Activated CD4-positive, alpha-beta T cell treated with anti-CD3 and anti-CD28 coated beads, Interleukin-2, amount 10 ng/mL, durations not matched to agents 24 days and 14 days (primary cell): ENCODE data around the gene GAPDH. TPM values are rescaled to one million over a fixed set of nuclear protein-coding genes. Genes with fewer than 3 reads are reported as not detected.
"Not testable (repeated sequence)": the region's sequence is repeated elsewhere in the genome, so short reads cannot be mapped to it uniquely, and the experiment has no call there.

Source experiments
- DNase-seq: peaks from one replicate; pipeline ENCODE4 v3.0.0; 2022
- H3K27ac Mint-ChIP-seq: one replicate; pipeline ENCODE4 v1.8.0; 2022; ENCODE audit warnings: mild to moderate bottlenecking, mixed read lengths
- H3K27me3 Mint-ChIP-seq: one replicate; pipeline ENCODE4 v1.8.0; 2022; ENCODE audit warnings: mixed read lengths
- H3K36me3 Mint-ChIP-seq: one replicate; pipeline ENCODE4 v1.8.0; 2022; ENCODE audit warnings: low read depth, mild to moderate bottlenecking, mixed read lengths
- H3K4me1 Mint-ChIP-seq: one replicate; pipeline ENCODE4 v1.8.0; 2021; ENCODE audit warnings: mixed read lengths
- H3K4me3 Mint-ChIP-seq: one replicate; pipeline ENCODE4 v1.8.0; 2022; ENCODE audit warnings: mild to moderate bottlenecking, moderate library complexity, mixed read lengths
- H3K9me3 Mint-ChIP-seq: one replicate; pipeline ENCODE4 v1.8.0; 2021; ENCODE audit warnings: mixed read lengths
- intact Hi-C: fragments of 100-400 bp; cut with micrococcal nuclease; formaldehyde crosslinking; loops from one replicate; pipeline ENCODE4 v1.15.1; 2023
- total RNA-seq: library from RNA; stranded (reverse); gene quantifications from 2 replicates; pipeline ENCODE4 v1.2.3, GENCODE V29; 2022

The GAPDH gene
- total RNA-seq, 1 donor from 2014 or later: 4,599 TPM

GRCh38 chr12:6534695-6534944 lies 303 bp downstream of the GAPDH start:
- H3K4me3 Mint-ChIP-seq: peak overlapping the region; percentile 92
- H3K36me3 Mint-ChIP-seq: peaks cover 76% of the 10 kb centered on the region
- DNase-seq: no peak
- no peaks in the 10 kb centered on the region for H3K9me3 Mint-ChIP-seq
- no peaks in the 10 kb centered on the region for H3K27me3 Mint-ChIP-seq
- H3K4me1 Mint-ChIP-seq: peaks cover 46% of the 10 kb centered on the region
- peak overlapping the region; percentile 99 for H3K27ac Mint-ChIP-seq
- intact Hi-C loops: loop anchor here (1.0 to 2.0 kb wide), 7 partner anchors 22 to 339 kb away; partner anchors contain the start of genes CHD4, IFFO1, NOP2 and SPSB2

- peak overlapping the region; percentile 92 for H3K4me3 Mint-ChIP-seq
- H3K4me1 Mint-ChIP-seq: peaks cover 50% of the 10 kb centered on the region
Measured at GRCh38 chr12:6534945-6535696, 804 bp downstream of the GAPDH start.

GRCh38 chr12:6535697-6535946 lies 1.3 kb downstream of the GAPDH start:
- H3K27ac Mint-ChIP-seq: peak overlapping the region; percentile 99
- H3K9me3 Mint-ChIP-seq: no peaks in the 10 kb centered on the region
- intact Hi-C loops: loop anchor here (2.0 kb wide), 3 partner anchors 21 to 71 kb away; partner anchors contain the start of genes CHD4, IFFO1 and NOP2
- peak overlapping the region; percentile 92 for H3K4me3 Mint-ChIP-seq
- peaks cover 52% of the 10 kb centered on the region for H3K4me1 Mint-ChIP-seq
- H3K27me3 Mint-ChIP-seq: no peaks in the 10 kb centered on the region
- H3K36me3 Mint-ChIP-seq: peaks cover 71% of the 10 kb centered on the region
- DNase-seq: no peak

More at GRCh38 chr12:6534945-6535696, 804 bp downstream of the GAPDH start:
- Mint-ChIP-seq H3K27me3 (no peaks in the 10 kb centered on the region), H3K27ac (peak overlapping the region; percentile 99), H3K9me3 (no peaks in the 10 kb centered on the region), H3K36me3 (peaks cover 73% of the 10 kb centered on the region)
- DNase-seq: peak; percentile 94
- intact Hi-C loops: loop anchor here (1.0 to 2.0 kb wide), 7 partner anchors 22 to 338 kb away; partner anchors contain the start of genes CHD4, IFFO1, NOP2 and SPSB2

- H3K9me3 Mint-ChIP-seq: no peaks in the 10 kb centered on the region
- peak overlapping the region; percentile 92 for H3K4me3 Mint-ChIP-seq
- peaks cover 65% of the 10 kb centered on the region for H3K36me3 Mint-ChIP-seq
- no peaks in the 10 kb centered on the region for H3K27me3 Mint-ChIP-seq
- peak overlapping the region; percentile 99 for H3K27ac Mint-ChIP-seq
- H3K4me1 Mint-ChIP-seq: peaks cover 52% of the 10 kb centered on the region
- intact Hi-C loops: loop anchor here (2.0 kb wide), 3 partner anchors 21 to 71 kb away; partner anchors contain the start of genes CHD4, IFFO1 and NOP2
- peak; percentile 69 for DNase-seq
Measured at GRCh38 chr12:6535960-6536847, 1.9 kb downstream of the GAPDH start.

GRCh38 chr12:6536894-6537579 lies 2.7 kb downstream of the GAPDH start:
- no peaks in the 10 kb centered on the region for H3K9me3 Mint-ChIP-seq
- no peaks in the 10 kb centered on the region for H3K27me3 Mint-ChIP-seq
- peaks cover 57% of the 10 kb centered on the region for H3K4me1 Mint-ChIP-seq
- peak overlapping the region; percentile 92 for H3K4me3 Mint-ChIP-seq
- DNase-seq: peak; percentile 68
- H3K36me3 Mint-ChIP-seq: peaks cover 61% of the 10 kb centered on the region
- peak overlapping the region; percentile 94 for H3K27ac Mint-ChIP-seq
- intact Hi-C loops: no loop called here

- peak; percentile 94 for DNase-seq
- Mint-ChIP-seq H3K4me3 (peak overlapping the region; percentile 92), H3K4me1 (peaks cover 56% of the 10 kb centered on the region), H3K27ac (peak overlapping the region; percentile 94), H3K36me3 (peaks cover 54% of the 10 kb centered on the region)
- not testable (repeated sequence) for H3K27me3 Mint-ChIP-seq, H3K9me3 Mint-ChIP-seq
- intact Hi-C loops: loop anchor here (1.0 kb wide), 1 partner anchor 114 kb away; no protein-coding TSS in a partner anchor
Measured at GRCh38 chr12:6537580-6538419, 3.5 kb downstream of the GAPDH start.

GRCh38 chr12:6538420-6539313 lies 4.3 kb downstream of the GAPDH start:
- no peaks in the 10 kb centered on the region for H3K9me3 Mint-ChIP-seq
- intact Hi-C loops: loop anchor here (1.0 kb wide), 1 partner anchor 115 kb away; no protein-coding TSS in a partner anchor
- peak; percentile 58 for DNase-seq
- peak overlapping the region; percentile 94 for H3K27ac Mint-ChIP-seq
- peak overlapping the region; percentile 92 for H3K4me3 Mint-ChIP-seq
- peaks cover 51% of the 10 kb centered on the region for H3K36me3 Mint-ChIP-seq
- peaks cover 54% of the 10 kb centered on the region for H3K4me1 Mint-ChIP-seq
- H3K27me3 Mint-ChIP-seq: no peaks in the 10 kb centered on the region

GRCh38 chr12:6539314-6539682 lies 5.0 kb downstream of the GAPDH start:
- H3K36me3 Mint-ChIP-seq: peaks cover 52% of the 10 kb centered on the region
- H3K4me1 Mint-ChIP-seq: peaks cover 54% of the 10 kb centered on the region
- DNase-seq: no peak
- H3K9me3 Mint-ChIP-seq: no peaks in the 10 kb centered on the region
- peak overlapping the region; percentile 87 for H3K27ac Mint-ChIP-seq
- intact Hi-C loops: no loop called here
- H3K4me3 Mint-ChIP-seq: peak overlapping the region; percentile 80
- H3K27me3 Mint-ChIP-seq: no peaks in the 10 kb centered on the region

- Mint-ChIP-seq H3K4me3 (peak overlapping the region; percentile 80), H3K27me3 (no peaks in the 10 kb centered on the region), H3K9me3 (no peaks in the 10 kb centered on the region), H3K27ac (peak overlapping the region; percentile 87), H3K36me3 (peaks cover 51% of the 10 kb centered on the region), H3K4me1 (peaks cover 54% of the 10 kb centered on the region)
- DNase-seq: peak; percentile 63
- intact Hi-C loops: no loop called here
Measured at GRCh38 chr12:6539707-6540134, 5.4 kb downstream of the GAPDH start.

GRCh38 chr12:6540181-6540877 lies 6.0 kb downstream of the GAPDH start:
- peak overlapping the region; percentile 80 for H3K4me3 Mint-ChIP-seq

GRCh38 chr12:6541371-6542165 lies 7.3 kb downstream of the GAPDH start:
- peaks cover 53% of the 10 kb centered on the region for H3K4me1 Mint-ChIP-seq
- H3K27ac Mint-ChIP-seq: peak overlapping the region; percentile 67
- no peaks in the 10 kb centered on the region for H3K27me3 Mint-ChIP-seq
- no peak for DNase-seq
- H3K9me3 Mint-ChIP-seq: no peaks in the 10 kb centered on the region
- peak overlapping the region; percentile 39 for H3K4me3 Mint-ChIP-seq
- H3K36me3 Mint-ChIP-seq: peaks cover 41% of the 10 kb centered on the region
- intact Hi-C loops: no loop called here

More at GRCh38 chr12:6540181-6540877, 6.0 kb downstream of the GAPDH start:
- Mint-ChIP-seq H3K27ac (peak overlapping the region; percentile 87), H3K4me1 (peaks cover 54% of the 10 kb centered on the region), H3K27me3 (no peaks in the 10 kb centered on the region), H3K36me3 (peaks cover 47% of the 10 kb centered on the region), H3K9me3 (no peaks in the 10 kb centered on the region)
- peak; percentile 90 for DNase-seq
- intact Hi-C loops: no loop called here
